Hematopoietic multipotent progenitor cell (in vitro differentiated cells): ENCODE measurements around the gene CAMKMT. TPM values are rescaled to one million over a fixed set of nuclear protein-coding genes. Genes with fewer than 3 reads are reported as not detected.

Experiments
- DNase-seq, 3 donors: peaks; one replicate each; pipeline ENCODE4 v3.0.0-alpha.2; 2011 to 2015; ENCODE audit warnings: low read depth in 2 of 3, low spot score in 2 of 3
- total RNA-seq: library from RNA; depleted of rRNA; stranded (reverse); fragments of >200 nt; gene quantifications from one replicate; pipeline ENCODE4 v1.2.3, GENCODE V29; 2012

CAMKMT gene
- total RNA-seq, 1 donor = 3.8 TPM

- DNase-seq = no peak
These were observed 401.6 kb downstream of the CAMKMT start for GRCh38 chr2:44763275-44763782.

- DNase-seq = no peak
These were observed 404.5 kb downstream of the CAMKMT start for GRCh38 chr2:44766220-44766619.

- DNase-seq = no peak
These were observed 405.0 kb downstream of the CAMKMT start for GRCh38 chr2:44766777-44767176.

- no peak for DNase-seq
These were observed 405.9 kb downstream of the CAMKMT start for GRCh38 chr2:44767691-44768090.

- no peak for DNase-seq
These were observed 406.9 kb downstream of the CAMKMT start for GRCh38 chr2:44768438-44769236.

- DNase-seq = no peak
These were observed 407.7 kb downstream of the CAMKMT start for GRCh38 chr2:44769349-44770011.

GRCh38 chr2:44770221-44771195 is 408.8 kb downstream of the CAMKMT start:
- DNase-seq = no peak

GRCh38 chr2:44771522-44771921 is 409.8 kb downstream of the CAMKMT start:
- no peak for DNase-seq

- no peak for DNase-seq
These were observed 410.4 kb downstream of the CAMKMT start for GRCh38 chr2:44772131-44772530.

GRCh38 chr2:44772669-44773378 is 411.1 kb downstream of the CAMKMT start:
- no peak for DNase-seq

GRCh38 chr2:44774826-44775492 is 413.2 kb downstream of the CAMKMT start:
- DNase-seq = no peak

- no peak for DNase-seq
These were observed 415.3 kb downstream of the CAMKMT start for GRCh38 chr2:44777036-44777435.

- no peak for DNase-seq
These were observed 415.8 kb downstream of the CAMKMT start for GRCh38 chr2:44777537-44777936.

GRCh38 chr2:44778221-44778654 is 416.5 kb downstream of the CAMKMT start:
- DNase-seq = no peak

- peak in 2 of 3 donors; percentile 49 to 79 for DNase-seq
These were observed 417.1 kb downstream of the CAMKMT start for GRCh38 chr2:44778671-44779476.

GRCh38 chr2:44779793-44780192 is 418.0 kb downstream of the CAMKMT start:
- DNase-seq = no peak

GRCh38 chr2:44780406-44780805 is 418.7 kb downstream of the CAMKMT start:
- DNase-seq = no peak

GRCh38 chr2:44785433-44785832 is 423.7 kb downstream of the CAMKMT start:
- DNase-seq = no peak
